K562 (cell line): ENCODE results near the gene LSS. TPM values are rescaled to one million over a fixed set of nuclear protein-coding genes. Genes with fewer than 3 reads are reported as not detected.

Experiments
- ATAC-seq: fragments of 200-7000 bp; cut with Tn5 transposase; 3 replicates; pipeline ENCODE4 v1.9.1; 2020; ENCODE audit warnings: moderate library complexity
- BruUV-seq: library from RNA; stranded (reverse); fragments of 400-500 nt; replicated peaks from 2 replicates; lab custom pipeline; 2021; lab: Mats Ljungman, UMichigan
- CTCF ChIA-PET: fragments of 300-600 bp; formaldehyde crosslinking; extraction: SDS; loops from one replicate; lab custom pipeline; 2021; ENCODE audit warnings: low intra/inter-chr PET ratio; lab: Yijun Ruan, JAX
- POLR2A ChIA-PET: fragments of 300-600, 350-650 bp; sonication (Branson Sonifier 250); formaldehyde crosslinking; extraction: SDS; loops from one replicate; lab custom pipeline; 2021; ENCODE audit warnings: antibody characterized with exemption, inconsistent platforms; lab: Yijun Ruan, JAX
- DNase-seq, 4 experiments: peaks; one replicate each; pipeline versions ENCODE4 v3.0.0 to v3.0.0-alpha.2; 2011 to 2018; ENCODE audit warnings: low spot score in 3 of 4, mixed read lengths in 3 of 4; ENCODE audit errors: extremely low read depth in 1 of 4
- FAIRE-seq: peaks from 2 replicates; lab custom pipeline; 2011; peaks lifted over from hg19 to GRCh38; lab: Jason Lieb, UNC
- H2AFZ ChIP-seq: 2 replicates; pipeline ENCODE4 v1.6.0; 2011; ENCODE audit warnings: low read depth, low read length, control low read depth, inconsistent platforms
- H3K27ac ChIP-seq: fragments of 200-600 bp; 3 replicates; pipeline ENCODE4 v1.8.0; 2011; ENCODE audit warnings: low read depth, mild to moderate bottlenecking, control low read depth, inconsistent platforms, low read length, moderate library complexity, mixed read lengths; ENCODE audit errors: extremely low read depth
- H3K27me3 ChIP-seq, 2 experiments: fragments of 300-600 bp in 1 of 2; 2 replicates in 1 of 2; 3 replicates in 1 of 2; pipeline versions ENCODE4 v1.6.0 to v1.8.0; 2011; ENCODE audit warnings: inconsistent platforms in 2 of 2, low read length in 2 of 2, mild to moderate bottlenecking in 1 of 2, mixed read lengths in 1 of 2, moderate library complexity in 1 of 2; ENCODE audit not compliant: control insufficient read depth in 2 of 2, insufficient read depth in 2 of 2
- H3K36me3 ChIP-seq: fragments of 300-600 bp; 3 replicates; pipeline ENCODE4 v1.8.0; 2011; ENCODE audit warnings: mild to moderate bottlenecking, low read length, inconsistent platforms; ENCODE audit not compliant: control insufficient read depth, insufficient read depth
- H3K4me1 ChIP-seq, 2 experiments: fragments of 200-600 bp in 1 of 2; replicated peaks in 1 of 2; 2 replicates in 1 of 2; 3 replicates in 1 of 2; pipeline versions ENCODE4 v1.5.1 to v1.8.0; 2011; ENCODE audit warnings: inconsistent platforms in 2 of 2, low read length in 2 of 2, mild to moderate bottlenecking in 1 of 2, mixed read lengths in 1 of 2, moderate library complexity in 1 of 2; ENCODE audit not compliant: control insufficient read depth in 2 of 2, insufficient read depth in 2 of 2
- H3K4me2 ChIP-seq: 2 replicates; pipeline ENCODE4 v1.6.1; 2011; ENCODE audit warnings: low read length, control low read depth, inconsistent platforms, mixed read lengths; ENCODE audit not compliant: insufficient read depth
- H3K4me3 ChIP-seq: fragments of 200-600 bp; sonication (generic), shearing (Covaris generic); 2 replicates; pipeline ENCODE4 v1.5.1; 2016; ENCODE audit warnings: control low read depth, inconsistent platforms
- H3K79me2 ChIP-seq: fragments of 200-600 bp; 3 replicates; pipeline ENCODE4 v1.8.0; 2011; ENCODE audit warnings: low read length, inconsistent platforms; ENCODE audit not compliant: control insufficient read depth, insufficient read depth
- H3K9ac ChIP-seq, 2 experiments: 2 replicates each; pipeline versions ENCODE4 v1.6.0 to v1.6.1; 2011; ENCODE audit warnings: low read depth in 2 of 2, low read length in 2 of 2, control low read depth in 1 of 2, inconsistent platforms in 1 of 2, mild to moderate bottlenecking in 1 of 2, mixed read lengths in 1 of 2; ENCODE audit not compliant: insufficient read depth in 1 of 2
- H3K9me1 ChIP-seq: one replicate; pipeline ENCODE4 v1.6.0; 2011; ENCODE audit warnings: inconsistent platforms, mild to moderate bottlenecking, low read length, moderate library complexity; ENCODE audit not compliant: control insufficient read depth, insufficient read depth
- H3K9me3 ChIP-seq: replicated peaks from 2 replicates; pipeline ENCODE4 v1.5.1; 2011; ENCODE audit warnings: low read depth, low read length, inconsistent platforms; ENCODE audit not compliant: control insufficient read depth, insufficient read depth
- H4K20me1 ChIP-seq: replicated peaks from 2 replicates; pipeline ENCODE4 v1.6.1; 2011; ENCODE audit warnings: low read length, inconsistent platforms, mixed read lengths; ENCODE audit not compliant: control insufficient read depth, insufficient read depth
- MAFG ChIP-seq: fragments of 450-650 bp; conservative IDR thresholded peaks from 2 replicates; pipeline ENCODE4 v1.6.1; 2016; ENCODE audit warnings: missing genetic modification characterization, missing compliant biosample characterization
- NCOR1 ChIP-seq: fragments of 450-650 bp; IDR thresholded peaks from 2 replicates; pipeline ENCODE4 v1.6.1; 2016; ENCODE audit warnings: mild to moderate bottlenecking, moderate library complexity
- NRF1 ChIP-seq, 2 experiments: fragments of 450-650 bp; IDR thresholded peaks in 1 of 2; conservative IDR thresholded peaks in 1 of 2; 2 replicates each; pipeline ENCODE4 v1.6.1; 2014; ENCODE audit warnings: mild to moderate bottlenecking in 2 of 2
- POLR2G ChIP-seq: fragments of 200-400 bp; formaldehyde crosslinking; IDR thresholded peaks from 2 replicates; pipeline ENCODE4 v1.6.1; 2017; ENCODE audit warnings: low read depth, mild to moderate bottlenecking, antibody characterized with exemption, low read length, moderate library complexity
- SIX5 ChIP-seq, 2 experiments: IDR thresholded peaks; 2 replicates each; pipeline ENCODE4 v1.6.1; 2011; ENCODE audit warnings: low read length in 2 of 2, borderline replicate concordance in 1 of 2, low read depth in 1 of 2, mild to moderate bottlenecking in 1 of 2, moderate library complexity in 1 of 2; ENCODE audit not compliant: insufficient read depth in 1 of 2
- ZBTB1 ChIP-seq: sonication (generic); formaldehyde crosslinking; IDR thresholded peaks from 2 replicates; pipeline ENCODE4 v1.8.1; 2023; ENCODE audit warnings: missing genetic modification reagents, low read depth, mild to moderate bottlenecking, borderline replicate concordance
- ZFP36 ChIP-seq: fragments of 150-350 bp; IDR thresholded peaks from 2 replicates; pipeline ENCODE4 v1.6.1; 2018; ENCODE audit warnings: low read length, low read depth; ENCODE audit not compliant: partially characterized antibody
- ZNF316 ChIP-seq: fragments of 450-650 bp; IDR thresholded peaks from 2 replicates; pipeline ENCODE4 v1.6.1; 2016
- ZNF436 ChIP-seq: fragments of 250-450, 450-650 bp; sonication (Bioruptor Pico); formaldehyde crosslinking; IDR thresholded peaks from 2 replicates; pipeline ENCODE4 v1.7.0; 2020; ENCODE audit warnings: mild to moderate bottlenecking
- WGBS: fragments of 100-300 bp; shearing (Covaris generic); methylation state at CpG from one replicate; pipeline ENCODE4 v1.1.6; 2016; ENCODE audit warnings: low coverage, mixed read lengths; ENCODE audit not compliant: insufficient coverage; ENCODE audit errors: missing lambda C conversion rate; 5-methylcytosine and 5-hydroxymethylcytosine counted together
- in situ Hi-C: fragments of 300-500 bp; cut with MboI; formaldehyde crosslinking; loops from 4 replicates; pipeline ENCODE4 v1.15.0; 2018; ENCODE audit warnings: inconsistent platforms, mixed read lengths
- intact Hi-C: fragments of 100-400 bp; cut with micrococcal nuclease; formaldehyde crosslinking; loops from 2 replicates; pipeline ENCODE4 v1.14.2; 2022
- polyA plus RNA-seq, 8 experiments: library from polyadenylated mRNA; depleted of rRNA in 4 of 8; stranded (reverse) in 5 of 8; unstranded in 3 of 8; fragments of >200 nt; fragmentation: Nextera tagmentation in 2 of 8; fragmentation: Illumina TruSeq in 1 of 8; extraction: Ambion mirVana in 2 of 8; extraction: Trizol in 1 of 8; gene quantifications; 2 replicates each; pipeline versions ENCODE4 v1.2.1 to v1.2.3, GENCODE V29; 2011 to 2014; ENCODE audit warnings: inconsistent platforms in 1 of 8, missing spikeins in 1 of 8
- total RNA-seq, 7 experiments: library from RNA; depleted of rRNA in 6 of 7; stranded (reverse); fragments of >200 nt in 6 of 7; fragmentation: Illumina TruSeq in 2 of 7; extraction: Trizol in 2 of 7; gene quantifications; 2 replicates each; pipeline versions ENCODE4 v1.2.1 to v1.2.3, GENCODE V29; 2011 to 2021; ENCODE audit warnings: low replicate concordance in 1 of 7
- TF ChIP-seq, protein P1 (sequence below), 2 experiments: IDR thresholded peaks in 1 of 2; conservative IDR thresholded peaks in 1 of 2; 2 replicates each; pipeline ENCODE4 v1.6.1; 2016; ENCODE audit warnings: low read depth in 2 of 2, mild to moderate bottlenecking in 1 of 2, missing compliant biosample characterization in 1 of 2, missing genetic modification characterization in 1 of 2, moderate library complexity in 1 of 2

LSS gene
- total and polyA plus RNA-seq, 9 of the 15 experiments (the other 6 are each of a cell fraction or from before 2014, with no cell fraction given): 2.2 to 89.5 (median 37.4) TPM

DNA sequence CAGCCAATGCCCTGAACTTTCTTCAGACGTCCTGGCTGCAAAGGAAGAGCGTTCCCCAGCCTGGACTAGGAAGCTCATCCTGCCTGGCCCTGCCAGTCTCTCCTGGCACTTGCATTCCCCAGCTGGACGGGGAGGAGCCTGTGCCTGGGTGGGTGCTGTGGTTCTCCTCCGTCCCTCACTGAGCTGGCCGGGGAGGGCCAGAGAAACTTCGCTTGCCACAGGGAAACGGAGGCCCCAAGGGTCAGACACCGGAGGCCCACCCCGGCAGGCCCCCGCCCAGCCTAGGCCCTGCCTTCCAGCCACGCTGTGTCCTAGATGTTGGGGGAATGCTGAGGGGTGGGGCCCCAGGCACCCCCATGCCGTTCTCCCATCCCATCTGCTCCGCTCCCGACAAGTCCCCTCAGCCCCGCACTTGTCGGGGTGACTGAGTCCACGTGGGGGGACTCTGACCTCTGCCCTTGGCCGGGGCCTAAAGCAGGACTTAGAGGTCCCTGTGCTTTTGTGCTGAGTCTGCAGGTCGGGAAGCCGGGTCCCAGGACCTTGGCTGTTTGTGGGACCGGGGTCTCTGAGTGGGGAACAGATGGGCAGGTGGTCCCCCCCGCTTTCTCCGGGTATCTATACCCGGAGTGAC, 78.0 kb downstream of the LSS start:
- FAIRE-seq: peak; percentile 19
- Histone ChIP-seq H3K9me1 (no peaks in the 10 kb centered on the region), H4K20me1 (no peaks in the 10 kb centered on the region), H3K4me3 (no peak overlapping the region), H3K79me2 (no peaks in the 10 kb centered on the region; the same call in 2 of the 3 replicates), H3K9me3 (no peaks in the 10 kb centered on the region), H3K4me1 (peaks cover 15 to 83% of the 10 kb centered on the region in 2 experiments), H3K27me3 (no peaks in the 10 kb centered on the region), H3K9ac (peak overlapping the region in 1 of 2 experiments; percentile 78; a peak in 2 of 4 replicates)
- ChIA-PET CTCF (no interaction called here), POLR2A (interaction anchor here (0.7 kb wide), 1 partner anchor 30 kb away, joined by 4 read pairs; no protein-coding TSS in a partner anchor)
- in situ Hi-C loops: no loop called here
- TF ChIP-seq ZFP36 (no peak), ZNF436 (CRISPR knock-in tag) (no peak), MAFG (tag) (peak; percentile 17; the same call in 1 of the 2 replicates), SIX5 (IDR thresholded peaks at IDR 0.05; ENCODE audit: borderline replicate concordance in 1 of 2, insufficient read depth in 1 of 2, low read depth in 1 of 2, low read length in 2 of 2) (no peak), ZBTB1 (CRISPR knock-in tag) (no peak), POLR2G (0 out of 2 replicates have a peak, but pooled peaks have one; percentile 12), ZNF316 (peak; percentile 69; the same call in 1 of the 2 replicates), NRF1 (conservative IDR thresholded peaks at IDR 0.05 in 1 of 2, IDR thresholded peaks at IDR 0.05 in 1 of 2) (no peak), NCOR1 (no peak)
- TF ChIP-seq, protein P1, sequence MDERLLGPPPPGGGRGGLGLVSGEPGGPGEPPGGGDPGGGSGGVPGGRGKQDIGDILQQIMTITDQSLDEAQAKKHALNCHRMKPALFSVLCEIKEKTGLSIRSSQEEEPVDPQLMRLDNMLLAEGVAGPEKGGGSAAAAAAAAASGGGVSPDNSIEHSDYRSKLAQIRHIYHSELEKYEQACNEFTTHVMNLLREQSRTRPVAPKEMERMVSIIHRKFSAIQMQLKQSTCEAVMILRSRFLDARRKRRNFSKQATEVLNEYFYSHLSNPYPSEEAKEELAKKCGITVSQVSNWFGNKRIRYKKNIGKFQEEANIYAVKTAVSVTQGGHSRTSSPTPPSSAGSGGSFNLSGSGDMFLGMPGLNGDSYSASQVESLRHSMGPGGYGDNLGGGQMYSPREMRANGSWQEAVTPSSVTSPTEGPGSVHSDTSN (CRISPR knock-in tag; IDR thresholded peaks at IDR 0.05; ENCODE audit: low read depth): no peak
- TF ChIP-seq, protein P1 (tag; conservative IDR thresholded peaks at IDR 0.05; ENCODE audit: low read depth): no peak
- TF ChIP-seq, all 486 proteins: peak for 3
- ATAC-seq (no peak), DNase-seq (no peak)
- intact Hi-C loops: loop anchor here (5.0 kb wide), 1 partner anchor 77 kb away; the partner anchor contains the start of gene LSS
- no peak overlapping the region for H3K4me2 ChIP-seq
- H3K36me3 ChIP-seq: peaks cover under 1% of the 10 kb centered on the region; the same call in 1 of the 3 replicates
- no peak overlapping the region for H2AFZ ChIP-seq
- H3K27ac ChIP-seq: no peak overlapping the region
- 88% methylated on average over 23 of the region's 24 CpGs for WGBS
- BruUV-seq: no TSS peak
